PC-3 (cell line): ENCODE results near the gene CILP.

Experiments used
- CTCF ChIP-seq: fragments of 300-600 bp; sonication (generic); conservative IDR thresholded peaks from 2 replicates; pipeline ENCODE4 v1.5.1; 2017; ENCODE audit warnings: antibody characterized with exemption, low read depth, mild to moderate bottlenecking, low read length
- EZH2 ChIP-seq: fragments of 300-600 bp; sonication (generic); IDR thresholded peaks from one replicate; pipeline ENCODE4 v1.6.1; 2017; ENCODE audit warnings: antibody characterized with exemption, mild to moderate bottlenecking, low read length; ENCODE audit not compliant: unreplicated experiment
- EZH2phosphoT487 ChIP-seq: fragments of 300-600 bp; sonication (generic); IDR thresholded peaks from 2 replicates; pipeline ENCODE4 v1.6.1; 2018; ENCODE audit warnings: mild to moderate bottlenecking, antibody characterized with exemption, low read length, borderline replicate concordance

- TF ChIP-seq CTCF (no peak), EZH2phosphoT487 (no peak), EZH2 (no peak)
Observed at GRCh38 chr15:65171428-65171827, 39.8 kb downstream of the CILP start.
